Measurements from ENCODE around the gene PGLYRP4. TPM values are rescaled to one million over a fixed set of nuclear protein-coding genes. Genes with fewer than 3 reads are reported as not detected.

PGLYRP4 gene
- total RNA-seq, 1 experiment from 2014 or later = not detected

DNA sequence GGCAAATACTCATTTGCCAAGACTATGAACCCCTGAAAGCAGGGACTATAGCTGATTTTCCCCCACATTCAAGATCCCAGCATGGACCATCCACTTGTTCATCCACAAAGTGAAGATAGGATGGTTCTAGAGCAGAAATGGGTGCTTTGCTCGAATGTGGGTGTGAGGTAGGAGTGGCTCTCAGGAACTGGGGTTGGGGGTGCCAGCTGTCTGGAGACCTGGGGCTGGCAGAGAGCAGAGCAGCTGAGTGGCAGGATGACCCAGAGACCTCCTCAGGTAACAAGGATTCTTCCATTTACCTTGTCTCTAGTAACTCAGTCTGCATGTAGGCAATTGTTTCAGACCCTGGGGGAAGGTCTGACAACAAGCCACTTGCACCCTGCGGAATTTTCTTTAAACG lies 15.0 kb upstream of the PGLYRP4 start:
- Mint-ChIP-seq H3K36me3 (no peaks in the 10 kb centered on the region), H3K4me3 (no peak overlapping the region), H3K27ac (no peak overlapping the region), H3K4me1 (no peaks in the 10 kb centered on the region), H3K9me3 (no peaks in the 10 kb centered on the region), H3K27me3 (ENCODE audit: low read depth) (no peaks in the 10 kb centered on the region; the same call in 1 of the 2 replicates)
- ChIA-PET CTCF (interaction anchor here (3.2 kb wide), 1 partner anchor 8 kb away, joined by 14 read pairs; no protein-coding TSS in a partner anchor), POLR2A (no interaction called here)
- ATAC-seq (no peak), DNase-seq (ENCODE audit: low spot score) (no peak)
- TF ChIP-seq EMX1 (CRISPR knock-in tag; IDR thresholded peaks at IDR 0.05) (no peak), TEAD1 (CRISPR knock-in tag; IDR thresholded peaks at IDR 0.05) (no peak), CBFB (CRISPR knock-in tag; IDR thresholded peaks at IDR 0.05; ENCODE audit: low read depth) (no peak), FOXJ3 (CRISPR knock-in tag; IDR thresholded peaks at IDR 0.05; ENCODE audit: borderline replicate concordance) (no peak), CREB1 (CRISPR knock-in tag; IDR thresholded peaks at IDR 0.05) (no peak), ZNF232 (CRISPR knock-in tag; IDR thresholded peaks at IDR 0.05) (no peak)
- TF ChIP-seq, protein P1, sequence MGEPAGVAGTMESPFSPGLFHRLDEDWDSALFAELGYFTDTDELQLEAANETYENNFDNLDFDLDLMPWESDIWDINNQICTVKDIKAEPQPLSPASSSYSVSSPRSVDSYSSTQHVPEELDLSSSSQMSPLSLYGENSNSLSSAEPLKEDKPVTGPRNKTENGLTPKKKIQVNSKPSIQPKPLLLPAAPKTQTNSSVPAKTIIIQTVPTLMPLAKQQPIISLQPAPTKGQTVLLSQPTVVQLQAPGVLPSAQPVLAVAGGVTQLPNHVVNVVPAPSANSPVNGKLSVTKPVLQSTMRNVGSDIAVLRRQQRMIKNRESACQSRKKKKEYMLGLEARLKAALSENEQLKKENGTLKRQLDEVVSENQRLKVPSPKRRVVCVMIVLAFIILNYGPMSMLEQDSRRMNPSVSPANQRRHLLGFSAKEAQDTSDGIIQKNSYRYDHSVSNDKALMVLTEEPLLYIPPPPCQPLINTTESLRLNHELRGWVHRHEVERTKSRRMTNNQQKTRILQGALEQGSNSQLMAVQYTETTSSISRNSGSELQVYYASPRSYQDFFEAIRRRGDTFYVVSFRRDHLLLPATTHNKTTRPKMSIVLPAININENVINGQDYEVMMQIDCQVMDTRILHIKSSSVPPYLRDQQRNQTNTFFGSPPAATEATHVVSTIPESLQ (CRISPR knock-in tag; IDR thresholded peaks at IDR 0.05) = no peak
- TF ChIP-seq, protein P2, sequence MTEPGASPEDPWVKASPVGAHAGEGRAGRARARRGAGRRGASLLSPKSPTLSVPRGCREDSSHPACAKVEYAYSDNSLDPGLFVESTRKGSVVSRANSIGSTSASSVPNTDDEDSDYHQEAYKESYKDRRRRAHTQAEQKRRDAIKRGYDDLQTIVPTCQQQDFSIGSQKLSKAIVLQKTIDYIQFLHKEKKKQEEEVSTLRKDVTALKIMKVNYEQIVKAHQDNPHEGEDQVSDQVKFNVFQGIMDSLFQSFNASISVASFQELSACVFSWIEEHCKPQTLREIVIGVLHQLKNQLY (CRISPR knock-in tag; IDR thresholded peaks at IDR 0.05) = no peak
- TF ChIP-seq, protein P3, sequence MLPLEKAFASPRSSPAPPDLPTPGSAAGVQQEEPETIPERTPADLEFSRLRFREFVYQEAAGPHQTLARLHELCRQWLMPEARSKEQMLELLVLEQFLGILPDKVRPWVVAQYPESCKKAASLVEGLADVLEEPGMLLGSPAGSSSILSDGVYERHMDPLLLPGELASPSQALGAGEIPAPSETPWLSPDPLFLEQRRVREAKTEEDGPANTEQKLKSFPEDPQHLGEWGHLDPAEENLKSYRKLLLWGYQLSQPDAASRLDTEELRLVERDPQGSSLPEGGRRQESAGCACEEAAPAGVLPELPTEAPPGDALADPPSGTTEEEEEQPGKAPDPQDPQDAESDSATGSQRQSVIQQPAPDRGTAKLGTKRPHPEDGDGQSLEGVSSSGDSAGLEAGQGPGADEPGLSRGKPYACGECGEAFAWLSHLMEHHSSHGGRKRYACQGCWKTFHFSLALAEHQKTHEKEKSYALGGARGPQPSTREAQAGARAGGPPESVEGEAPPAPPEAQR (CRISPR knock-in tag; IDR thresholded peaks at IDR 0.05) = no peak

DNA sequence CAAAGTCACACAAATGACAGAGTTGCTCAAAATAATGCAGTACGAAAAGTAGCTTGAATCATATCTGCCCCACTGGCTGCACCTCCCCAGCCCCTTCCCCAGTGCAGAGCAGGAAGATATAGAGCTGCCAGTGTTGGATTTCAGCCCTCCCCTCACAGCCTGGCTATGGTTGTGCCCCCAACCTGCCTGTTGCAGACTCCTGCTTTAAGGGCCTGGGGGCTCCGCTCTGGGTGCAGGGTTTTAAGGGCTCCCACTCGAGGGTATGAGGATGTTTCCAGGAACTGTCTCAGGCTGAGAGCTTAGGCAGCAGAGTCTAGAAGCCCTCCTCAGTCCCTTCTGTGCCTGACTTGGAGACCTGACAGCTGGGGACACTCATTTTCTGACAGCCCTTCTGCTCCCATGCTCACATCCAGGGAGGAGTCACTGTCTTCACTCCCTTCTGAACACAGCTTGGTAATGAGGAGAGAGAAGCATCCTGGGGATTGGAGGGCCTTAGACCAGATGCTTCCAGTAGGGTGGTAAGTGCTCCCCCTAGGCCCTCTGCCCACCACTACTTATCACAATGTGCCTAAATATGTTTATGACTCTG lies 13.6 kb upstream of the PGLYRP4 start:
- Mint-ChIP-seq H3K27me3 (ENCODE audit: low read depth) (no peaks in the 10 kb centered on the region; the same call in 1 of the 2 replicates), H3K9me3 (no peaks in the 10 kb centered on the region), H3K27ac (no peak overlapping the region), H3K36me3 (no peaks in the 10 kb centered on the region), H3K4me1 (peaks cover 4% of the 10 kb centered on the region; the same call in 1 of the 2 replicates), H3K4me3 (no peak overlapping the region)
- POLR2A ChIA-PET = no interaction called here
- ATAC-seq (no peak), DNase-seq (ENCODE audit: low spot score) (no peak)
- CTCF ChIA-PET = interaction anchor here (1.4 to 1.6 kb wide), 3 partner anchors 9 to 132 kb away, joined by 3 to 10 read pairs (median 7); no protein-coding TSS in a partner anchor
- TF ChIP-seq FOXJ3 (CRISPR knock-in tag; IDR thresholded peaks at IDR 0.05; ENCODE audit: borderline replicate concordance) (no peak), HMGA2 (CRISPR knock-in tag; IDR thresholded peaks at IDR 0.05) (no peak), ZNF671 (CRISPR knock-in tag; IDR thresholded peaks at IDR 0.05) (no peak), NFYB (CRISPR knock-in tag; conservative IDR thresholded peaks at IDR 0.05; ENCODE audit: low read depth) (no peak), CBFB (CRISPR knock-in tag; IDR thresholded peaks at IDR 0.05; ENCODE audit: low read depth) (no peak), JAZF1 (CRISPR knock-in tag; IDR thresholded peaks at IDR 0.05) (no peak), ZNF121 (CRISPR knock-in tag; IDR thresholded peaks at IDR 0.05) (no peak), NR3C1 (CRISPR knock-in tag; conservative IDR thresholded peaks at IDR 0.05; ENCODE audit: low read depth) (no peak)
- TF ChIP-seq, protein P4, sequence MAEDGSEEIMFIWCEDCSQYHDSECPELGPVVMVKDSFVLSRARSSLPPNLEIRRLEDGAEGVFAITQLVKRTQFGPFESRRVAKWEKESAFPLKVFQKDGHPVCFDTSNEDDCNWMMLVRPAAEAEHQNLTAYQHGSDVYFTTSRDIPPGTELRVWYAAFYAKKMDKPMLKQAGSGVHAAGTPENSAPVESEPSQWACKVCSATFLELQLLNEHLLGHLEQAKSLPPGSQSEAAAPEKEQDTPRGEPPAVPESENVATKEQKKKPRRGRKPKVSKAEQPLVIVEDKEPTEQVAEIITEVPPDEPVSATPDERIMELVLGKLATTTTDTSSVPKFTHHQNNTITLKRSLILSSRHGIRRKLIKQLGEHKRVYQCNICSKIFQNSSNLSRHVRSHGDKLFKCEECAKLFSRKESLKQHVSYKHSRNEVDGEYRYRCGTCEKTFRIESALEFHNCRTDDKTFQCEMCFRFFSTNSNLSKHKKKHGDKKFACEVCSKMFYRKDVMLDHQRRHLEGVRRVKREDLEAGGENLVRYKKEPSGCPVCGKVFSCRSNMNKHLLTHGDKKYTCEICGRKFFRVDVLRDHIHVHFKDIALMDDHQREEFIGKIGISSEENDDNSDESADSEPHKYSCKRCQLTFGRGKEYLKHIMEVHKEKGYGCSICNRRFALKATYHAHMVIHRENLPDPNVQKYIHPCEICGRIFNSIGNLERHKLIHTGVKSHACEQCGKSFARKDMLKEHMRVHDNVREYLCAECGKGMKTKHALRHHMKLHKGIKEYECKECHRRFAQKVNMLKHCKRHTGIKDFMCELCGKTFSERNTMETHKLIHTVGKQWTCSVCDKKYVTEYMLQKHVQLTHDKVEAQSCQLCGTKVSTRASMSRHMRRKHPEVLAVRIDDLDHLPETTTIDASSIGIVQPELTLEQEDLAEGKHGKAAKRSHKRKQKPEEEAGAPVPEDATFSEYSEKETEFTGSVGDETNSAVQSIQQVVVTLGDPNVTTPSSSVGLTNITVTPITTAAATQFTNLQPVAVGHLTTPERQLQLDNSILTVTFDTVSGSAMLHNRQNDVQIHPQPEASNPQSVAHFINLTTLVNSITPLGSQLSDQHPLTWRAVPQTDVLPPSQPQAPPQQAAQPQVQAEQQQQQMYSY (CRISPR knock-in tag; IDR thresholded peaks at IDR 0.05) = no peak
- TF ChIP-seq, protein P2 (CRISPR knock-in tag; IDR thresholded peaks at IDR 0.05) = no peak
